HG03045 (cell line): ENCODE data around the gene AKR1A1.
"Not testable (repeated sequence)": the region's sequence is repeated elsewhere in the genome, so short reads cannot be mapped to it uniquely, and the experiment has no call there.

ENCODE experiments used
- ATAC-seq: cut with Tn5 transposase; IDR thresholded peaks from one replicate; pipeline ENCODE4 v1.9.1; 2021; ENCODE audit warnings: mild to moderate bottlenecking, moderate library complexity; ENCODE audit not compliant: unreplicated experiment

AKR1A1 gene

DNA sequence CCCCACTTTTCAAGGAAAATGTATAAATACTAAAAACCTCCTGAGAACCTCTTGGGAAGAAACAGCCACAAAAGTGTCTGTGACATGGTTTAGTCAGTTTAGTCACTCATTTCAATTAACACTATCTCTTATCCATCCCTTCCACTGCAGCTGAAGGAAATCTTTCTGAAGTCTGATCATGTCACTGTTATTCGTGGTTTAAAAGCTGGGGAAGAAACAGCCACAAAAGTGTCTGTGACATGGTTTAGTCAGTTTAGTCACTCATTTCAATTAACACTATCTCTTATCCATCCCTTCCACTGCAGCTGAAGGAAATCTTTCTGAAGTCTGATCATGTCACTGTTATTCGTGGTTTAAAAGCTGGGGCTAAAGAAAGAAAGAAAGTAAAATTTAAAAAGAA is 27.1 kb upstream of the AKR1A1 start:
- ATAC-seq = not testable (repeated sequence)

DNA sequence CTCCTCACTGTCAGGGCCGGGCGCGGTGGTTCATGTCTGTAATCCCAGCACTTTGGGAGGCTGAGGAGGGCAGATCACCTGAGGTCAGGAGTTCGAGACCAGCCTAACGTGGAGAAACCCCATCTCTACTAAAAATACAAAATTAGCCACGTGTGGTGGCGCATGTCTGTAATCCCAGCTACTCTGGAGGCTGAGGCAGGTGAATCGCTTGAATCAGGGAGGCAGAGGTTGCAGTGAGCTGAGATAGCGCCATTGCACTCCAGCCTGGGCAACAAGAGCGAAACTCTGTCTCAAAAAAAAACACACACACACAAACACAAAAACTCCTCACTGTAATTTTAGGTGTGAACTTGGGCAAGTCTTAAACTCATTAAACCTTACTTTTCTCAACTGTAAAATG is 26.7 kb upstream of the AKR1A1 start:
- not testable (repeated sequence) for ATAC-seq

DNA sequence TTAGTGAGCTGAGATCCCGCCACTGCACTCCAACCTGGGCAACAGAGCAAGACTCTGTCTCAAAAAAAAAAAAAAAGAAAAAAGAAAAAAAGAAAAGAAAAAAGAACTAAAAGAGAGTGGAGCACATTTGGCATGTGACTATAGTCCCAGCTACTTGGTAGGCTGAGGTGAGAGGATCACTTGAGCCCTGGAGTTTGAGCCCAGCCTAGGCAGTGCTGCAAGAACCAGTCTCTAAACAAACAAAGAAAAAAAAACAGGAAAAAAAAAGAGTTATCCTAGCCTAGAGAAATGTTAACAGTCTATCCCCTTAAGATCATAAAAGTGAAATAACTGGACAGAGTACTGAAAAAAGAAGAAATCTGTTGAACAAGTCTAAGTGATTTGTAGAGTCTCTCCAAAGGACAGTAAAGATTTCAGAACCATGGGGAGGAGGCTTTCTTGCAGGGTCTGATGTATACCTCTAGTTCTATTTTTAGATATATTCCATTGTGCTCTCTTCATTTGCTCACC is 24.4 kb upstream of the AKR1A1 start:
- ATAC-seq = no peak

DNA sequence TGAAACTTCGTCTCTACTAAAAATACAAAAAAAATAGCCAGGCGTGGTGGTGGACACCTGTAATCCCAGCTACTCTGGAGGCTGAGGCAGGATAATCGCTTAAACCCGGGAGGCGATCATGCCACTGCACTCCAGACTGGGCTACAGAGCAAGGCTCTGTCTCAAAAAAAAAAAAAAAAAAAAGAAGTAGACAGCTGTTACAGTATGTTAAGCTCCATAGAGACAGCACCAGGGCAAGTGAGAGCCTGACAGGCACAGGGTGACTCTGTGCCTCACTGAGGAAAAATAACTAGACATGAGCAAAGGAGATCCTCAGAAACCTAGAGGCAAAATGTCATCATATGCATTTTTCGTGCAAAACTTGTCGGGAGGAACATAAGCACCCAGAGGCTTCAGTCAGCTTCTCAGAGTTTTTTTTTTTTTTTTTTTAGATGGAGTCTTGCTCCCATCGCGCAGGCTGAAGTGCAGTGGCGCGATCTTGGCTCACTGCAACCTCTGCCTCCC is 19.9 kb upstream of the AKR1A1 start:
- ATAC-seq = no peak

DNA sequence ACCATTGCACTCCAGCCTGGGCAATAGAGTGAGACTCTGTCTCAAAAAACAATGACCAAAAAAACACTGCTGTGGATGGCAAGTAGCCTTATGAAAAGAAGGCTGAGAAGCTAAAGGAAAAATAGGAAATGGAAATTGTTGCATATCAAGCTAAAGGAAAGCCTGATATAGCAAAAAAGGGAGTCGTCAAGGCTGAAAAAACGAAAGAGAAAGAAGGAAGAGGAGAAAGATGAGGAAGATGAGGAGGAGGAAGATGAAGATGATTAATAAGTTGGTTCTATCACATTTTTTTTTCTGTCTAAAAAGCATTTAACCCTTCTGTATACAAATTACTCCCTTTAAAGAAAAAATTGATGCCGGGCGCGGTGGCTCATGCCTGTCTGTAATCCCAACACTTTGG is 18.8 kb upstream of the AKR1A1 start:
- ATAC-seq = no peak

DNA sequence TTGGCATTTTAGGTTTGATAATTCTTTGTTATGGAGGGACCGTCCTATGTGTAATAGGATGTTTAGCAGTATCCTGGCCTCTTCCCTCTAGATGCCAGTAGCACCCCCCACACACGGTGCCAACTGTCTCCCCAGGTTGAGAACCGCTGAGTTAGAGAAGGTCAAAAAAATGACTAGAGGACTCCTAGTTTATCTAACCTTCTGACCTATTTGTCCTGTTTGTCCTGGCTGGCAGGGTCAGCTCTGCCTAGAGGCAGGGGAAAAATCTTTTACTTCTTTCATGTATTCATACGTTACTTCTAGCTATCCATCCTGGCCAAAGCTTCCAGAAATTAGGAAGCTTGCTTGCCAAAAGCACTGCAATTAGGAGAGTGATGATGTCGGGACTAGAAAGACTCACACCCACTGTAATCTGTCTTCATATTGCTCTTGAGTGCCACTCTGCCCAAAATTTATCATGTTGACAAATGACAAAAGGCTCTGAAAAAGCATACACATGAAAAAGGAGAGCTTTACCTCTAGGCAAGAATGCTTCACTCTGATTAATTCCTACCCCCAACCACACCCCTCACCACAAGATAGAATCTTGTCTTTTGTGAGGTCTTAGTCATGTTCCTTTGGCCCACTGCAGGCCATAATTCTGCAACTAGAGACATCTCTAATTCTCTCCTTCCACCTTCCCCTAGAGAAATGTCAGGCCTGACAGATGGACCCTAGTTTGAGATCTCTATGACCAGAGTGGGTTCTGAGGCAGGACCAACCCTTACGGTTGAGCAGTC is 14.4 kb upstream of the AKR1A1 start:
- no peak for ATAC-seq

DNA sequence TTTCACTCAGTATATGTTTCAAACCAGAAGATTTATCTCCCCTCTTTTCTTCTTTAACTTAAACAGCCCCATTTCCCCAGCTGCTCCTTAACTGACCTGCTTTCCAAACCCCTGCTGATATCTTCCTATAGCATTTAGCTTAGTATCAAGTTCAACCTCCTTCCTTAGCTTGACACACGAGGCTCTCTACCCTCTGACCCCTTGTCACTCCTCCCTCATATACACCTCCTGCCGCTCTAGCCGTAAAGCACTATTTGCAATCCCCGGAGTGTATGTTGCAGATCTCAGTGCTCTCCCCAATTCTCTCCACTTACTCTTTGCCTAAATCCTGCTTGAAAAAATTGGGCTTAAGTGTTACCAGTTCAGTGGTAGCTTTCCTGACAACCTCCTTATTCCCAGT is 13.7 kb upstream of the AKR1A1 start:
- ATAC-seq = no peak

DNA sequence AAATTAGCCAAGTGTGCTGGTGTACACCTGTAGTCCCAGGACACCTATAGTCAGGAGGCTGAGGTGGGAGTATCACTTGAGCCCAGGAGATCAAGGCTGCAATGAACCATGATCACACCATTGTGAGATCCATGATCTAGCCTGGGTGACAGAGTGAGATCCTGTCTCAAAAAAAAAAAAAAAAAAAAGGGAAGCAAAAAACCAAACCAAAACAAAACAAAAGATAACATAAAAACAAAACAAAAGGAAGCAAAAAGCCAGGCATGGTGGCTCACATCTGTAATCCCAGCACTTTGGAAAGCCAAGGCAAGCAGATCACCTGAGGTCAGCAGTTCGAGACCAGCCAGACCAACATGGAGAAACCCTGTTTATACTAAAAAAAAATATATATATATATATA is 9.4 kb upstream of the AKR1A1 start:
- ATAC-seq = no peak

DNA sequence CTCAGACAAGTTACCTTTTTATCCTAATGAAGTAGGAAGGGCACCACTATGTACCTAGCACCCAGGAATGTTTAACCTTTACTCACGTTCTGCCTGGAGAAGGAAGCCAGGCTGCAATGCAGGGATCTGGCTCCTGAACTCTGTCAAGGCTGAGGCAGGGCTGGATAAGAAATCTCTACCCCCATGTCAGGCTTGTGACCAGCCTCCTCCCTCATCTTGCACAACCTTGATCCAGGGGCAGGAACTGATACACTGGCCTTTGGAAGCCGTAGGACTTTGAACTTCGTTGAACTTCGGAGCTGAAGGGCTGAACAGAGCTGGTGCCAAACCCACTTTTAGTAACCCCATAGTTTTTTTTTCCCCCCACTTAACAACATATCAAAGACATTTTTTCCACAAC is 8.0 kb upstream of the AKR1A1 start:
- no peak for ATAC-seq

DNA sequence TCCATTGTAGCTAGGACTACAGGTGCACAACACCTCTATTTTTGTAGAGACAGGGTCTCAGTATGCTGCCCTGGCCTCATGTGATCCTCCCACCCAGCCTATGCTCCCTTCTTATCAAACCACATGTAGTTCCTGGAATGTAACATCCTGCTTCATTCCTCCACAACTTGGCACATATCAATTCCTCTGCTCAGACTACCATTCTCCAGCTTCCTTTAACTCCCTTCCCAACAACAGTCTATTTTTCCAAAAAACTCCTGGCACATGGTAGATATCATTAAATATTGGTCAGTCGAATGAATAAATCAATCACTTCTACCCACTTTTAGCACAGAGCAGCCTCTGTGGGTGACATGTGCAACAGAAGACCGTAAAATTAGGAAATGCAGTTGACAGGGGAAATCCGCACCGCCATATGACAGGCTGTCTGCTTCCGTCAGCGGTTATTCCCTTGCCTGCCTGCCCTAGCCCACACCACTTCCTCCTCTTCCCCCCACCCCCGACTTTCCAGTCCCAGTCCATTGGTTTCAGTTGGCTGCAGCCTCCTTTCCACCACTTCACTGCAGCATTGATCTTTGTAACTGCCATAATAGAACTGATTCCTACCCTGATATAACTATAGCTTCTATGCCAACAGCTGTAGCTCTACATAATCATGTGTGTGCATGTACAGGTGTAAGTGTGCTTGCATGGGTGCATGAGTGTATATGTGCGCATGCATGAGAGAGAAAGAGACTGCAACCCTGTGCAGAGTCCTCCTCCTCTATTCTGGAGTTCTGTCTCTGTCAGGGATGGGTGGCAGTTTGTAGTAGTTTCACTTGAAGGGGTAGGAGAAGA is 6.8 kb upstream of the AKR1A1 start:
- peak; percentile 65 for ATAC-seq

DNA sequence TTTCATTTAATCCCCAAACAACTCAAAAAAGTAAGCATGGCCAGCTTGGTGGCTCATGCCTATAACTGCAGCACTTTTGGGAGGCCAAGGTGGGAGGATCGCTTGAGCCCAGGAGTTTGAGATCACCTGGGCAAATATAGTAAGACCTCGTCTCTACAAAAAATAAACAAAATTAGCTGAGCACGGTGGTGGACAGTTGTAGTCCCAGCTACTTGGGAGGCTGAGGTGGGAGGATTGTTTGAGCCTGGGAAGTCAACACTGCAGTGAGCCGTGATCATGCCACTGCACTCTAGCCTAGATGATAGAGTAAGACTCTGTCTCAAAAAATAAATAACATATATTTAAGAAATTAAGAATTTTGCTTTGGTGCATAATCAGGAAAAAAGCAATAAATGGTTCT is 6.1 kb upstream of the AKR1A1 start:
- ATAC-seq = no peak

DNA sequence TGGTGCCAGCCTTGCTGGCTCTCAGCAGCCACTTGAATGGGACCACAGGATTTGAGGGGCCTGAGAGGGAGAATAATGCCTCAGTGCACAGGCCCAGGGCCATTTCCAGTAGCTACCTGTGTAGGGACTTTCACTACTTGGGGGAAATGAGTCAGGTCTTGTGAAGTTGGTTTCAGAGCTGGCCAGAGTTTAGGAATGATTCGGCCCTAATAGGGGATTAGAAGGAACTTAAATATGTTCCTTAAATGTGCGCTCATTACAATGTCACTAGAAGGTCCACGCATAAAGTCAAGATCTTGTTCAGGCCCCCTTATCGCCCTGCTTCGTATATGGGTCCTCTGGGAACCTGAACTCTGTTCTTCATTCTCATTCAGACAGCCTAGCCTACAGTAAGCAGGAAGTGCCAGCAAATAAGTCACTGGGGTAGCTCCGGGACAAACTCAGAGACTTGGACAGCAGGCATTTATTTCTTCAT is 5.6 kb upstream of the AKR1A1 start:
- peak; percentile 62 for ATAC-seq

DNA sequence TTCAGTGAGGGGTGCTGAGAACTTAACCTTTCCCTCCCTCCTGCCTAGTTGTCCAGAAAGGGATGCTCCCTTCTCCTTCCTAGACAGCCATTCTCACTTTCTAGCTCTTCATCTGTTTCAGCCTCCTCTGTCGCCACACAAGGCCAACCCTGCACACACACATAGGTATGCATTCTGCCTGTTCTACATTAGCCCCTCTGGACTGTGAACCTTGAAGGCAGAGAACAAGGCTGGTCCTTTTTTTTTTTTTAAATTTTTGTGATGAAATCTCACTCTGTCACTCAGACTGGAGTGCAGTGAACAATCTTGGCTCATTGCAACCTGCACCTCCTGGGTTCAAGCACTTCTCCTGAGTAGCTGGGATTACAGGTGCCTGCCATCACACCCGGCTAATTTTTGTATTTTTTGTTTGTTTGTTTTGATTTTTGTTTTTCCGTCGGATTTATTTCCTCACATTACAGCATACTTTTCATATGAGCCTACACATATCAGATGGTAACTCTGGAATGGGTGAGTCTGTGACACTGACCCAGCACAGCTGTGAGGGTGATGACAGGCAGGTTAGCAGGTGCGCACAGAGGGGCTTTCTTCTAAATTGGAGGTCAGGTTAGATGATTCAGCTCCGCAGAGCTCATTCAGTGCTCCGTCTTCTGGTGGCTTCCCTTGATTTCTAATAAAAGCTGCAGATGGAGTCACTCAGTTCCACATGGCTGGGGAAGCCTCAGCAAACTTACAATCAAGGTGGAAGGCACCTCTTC is 4.9 kb upstream of the AKR1A1 start:
- no peak for ATAC-seq

DNA sequence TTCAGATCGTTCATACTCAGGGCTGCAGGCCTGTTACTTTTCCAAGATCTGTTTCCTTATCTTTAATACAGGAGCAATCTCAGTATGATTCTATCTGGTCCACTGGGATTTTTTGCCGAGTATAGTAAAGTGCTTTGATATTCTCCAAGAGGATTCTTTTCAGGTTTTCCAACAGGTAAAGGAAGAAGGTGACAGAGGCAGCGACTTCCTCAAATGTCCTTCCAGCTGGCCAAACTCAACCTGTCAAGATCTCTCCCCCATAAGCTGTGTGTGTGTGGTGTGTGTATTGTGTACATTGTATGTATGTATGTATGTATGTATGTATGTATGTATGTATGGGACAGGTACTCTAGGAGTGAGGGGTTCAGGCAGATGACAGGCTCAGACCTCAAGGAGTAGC is 1.1 kb downstream of the AKR1A1 start:
- ATAC-seq = no peak

DNA sequence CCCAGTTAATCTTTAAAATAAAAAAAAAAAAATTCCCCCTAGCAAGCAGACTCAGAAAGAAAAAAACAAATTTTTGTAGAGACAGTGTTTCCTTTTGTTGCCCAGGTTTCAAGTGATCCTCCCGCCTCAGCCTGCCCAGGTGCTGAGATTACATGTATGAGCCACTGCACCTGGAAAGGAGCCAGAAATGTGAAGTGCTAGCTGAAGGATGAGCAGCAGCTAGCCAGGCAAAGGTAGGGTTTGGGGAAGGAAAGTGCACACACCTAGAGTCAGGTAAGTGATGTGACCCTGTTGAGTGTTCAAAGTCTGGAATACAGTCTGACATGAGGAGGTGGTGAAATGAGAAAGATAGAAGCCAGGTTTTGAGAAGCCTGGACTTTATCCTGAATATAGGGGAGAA is 1.7 kb downstream of the AKR1A1 start:
- ATAC-seq = no peak

DNA sequence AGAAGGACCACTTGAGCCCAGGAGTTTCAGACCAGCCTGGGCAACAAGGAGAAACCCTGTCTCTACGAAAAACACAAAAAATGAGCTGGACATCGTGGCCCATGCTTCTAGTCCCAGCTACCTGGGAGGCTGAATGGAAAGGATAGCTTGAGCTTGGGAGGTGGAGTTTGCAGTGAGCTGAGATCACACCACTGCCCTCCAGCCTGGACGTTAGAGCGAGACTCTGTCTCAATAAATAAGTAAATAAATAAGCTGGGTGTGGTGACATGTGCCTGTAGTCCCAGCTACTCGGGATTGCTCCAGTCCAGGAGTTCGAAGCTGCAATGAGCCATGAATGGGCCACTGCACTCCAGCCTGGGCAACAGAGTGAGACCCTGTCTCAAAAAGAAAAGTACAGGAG is 3.6 kb downstream of the AKR1A1 start:
- no peak for ATAC-seq

DNA sequence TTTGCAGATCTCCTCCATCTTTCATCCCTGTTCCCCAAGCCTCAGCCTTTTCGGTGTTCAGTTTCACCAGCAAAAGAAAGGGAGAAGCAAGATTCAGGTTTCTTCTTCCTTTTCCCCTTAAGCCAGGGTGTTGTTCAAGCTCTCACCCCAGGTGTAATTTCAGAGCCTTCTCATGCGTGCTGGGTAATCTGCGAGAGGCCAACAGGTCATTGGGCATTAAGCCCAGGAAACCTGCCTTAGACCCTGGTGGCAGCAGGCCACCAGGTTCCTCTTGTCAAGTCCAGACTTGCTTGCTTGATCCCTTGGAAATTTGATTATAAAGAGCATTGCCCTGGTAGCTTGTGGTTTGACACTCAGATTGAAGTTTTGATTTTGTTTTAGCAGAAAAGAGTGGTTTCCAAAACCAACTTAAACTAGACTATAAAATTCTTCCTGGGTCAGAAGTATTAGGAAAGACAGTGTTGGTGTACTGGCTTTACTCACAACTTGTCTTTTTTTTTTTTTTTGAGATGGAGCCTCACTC is 6.9 kb downstream of the AKR1A1 start:
- ATAC-seq = no peak

DNA sequence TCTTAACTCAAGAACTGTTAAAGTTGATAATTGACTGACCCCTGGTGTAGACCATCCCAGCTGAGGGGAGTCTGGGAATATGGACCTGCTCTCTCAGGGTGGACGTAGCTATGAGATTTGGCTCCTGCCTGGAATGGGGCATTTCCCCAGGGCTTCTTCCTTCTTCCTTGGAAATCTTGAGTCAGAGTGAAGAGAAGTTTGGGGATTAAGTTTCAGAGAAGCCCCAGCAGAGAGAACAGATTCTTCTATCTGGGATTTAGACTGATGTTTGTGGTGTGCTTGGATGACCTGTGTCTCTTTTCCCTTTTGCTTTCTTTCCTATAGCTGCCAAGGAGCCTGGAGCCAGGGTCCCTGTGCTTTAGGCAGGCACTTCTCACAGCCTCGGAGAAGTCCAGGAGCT is 13.2 kb downstream of the AKR1A1 start:
- ATAC-seq = no peak

DNA sequence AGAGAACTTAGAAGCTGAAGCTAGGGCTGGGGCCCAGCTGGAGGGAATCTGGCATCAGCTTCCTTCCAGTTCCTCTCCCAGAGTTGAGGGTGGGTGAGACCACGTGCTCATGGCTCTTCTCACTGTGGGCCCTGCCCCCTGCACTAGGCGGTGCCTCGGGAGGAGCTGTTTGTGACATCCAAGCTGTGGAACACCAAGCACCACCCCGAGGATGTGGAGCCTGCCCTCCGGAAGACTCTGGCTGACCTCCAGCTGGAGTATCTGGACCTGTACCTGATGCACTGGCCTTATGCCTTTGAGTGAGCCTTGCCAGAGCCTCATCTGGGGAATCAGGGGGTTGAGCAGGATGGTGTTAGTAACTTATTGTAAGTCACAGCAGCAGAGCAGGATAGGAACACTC is 16.1 kb downstream of the AKR1A1 start:
- no peak for ATAC-seq

DNA sequence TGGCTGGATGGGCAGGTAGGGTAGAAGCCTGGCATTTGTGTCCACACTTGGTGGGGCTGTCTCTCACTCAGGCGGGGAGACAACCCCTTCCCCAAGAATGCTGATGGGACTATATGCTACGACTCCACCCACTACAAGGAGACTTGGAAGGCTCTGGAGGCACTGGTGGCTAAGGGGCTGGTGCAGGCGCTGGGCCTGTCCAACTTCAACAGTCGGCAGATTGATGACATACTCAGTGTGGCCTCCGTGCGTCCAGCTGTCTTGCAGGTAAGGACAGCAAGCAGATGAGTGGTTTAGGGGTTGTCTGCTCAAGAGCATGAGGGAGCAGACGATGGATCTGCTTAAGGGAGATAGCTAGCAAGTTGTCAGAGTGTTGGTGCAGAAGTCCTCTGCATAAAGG is 17.3 kb downstream of the AKR1A1 start:
- no peak for ATAC-seq

DNA sequence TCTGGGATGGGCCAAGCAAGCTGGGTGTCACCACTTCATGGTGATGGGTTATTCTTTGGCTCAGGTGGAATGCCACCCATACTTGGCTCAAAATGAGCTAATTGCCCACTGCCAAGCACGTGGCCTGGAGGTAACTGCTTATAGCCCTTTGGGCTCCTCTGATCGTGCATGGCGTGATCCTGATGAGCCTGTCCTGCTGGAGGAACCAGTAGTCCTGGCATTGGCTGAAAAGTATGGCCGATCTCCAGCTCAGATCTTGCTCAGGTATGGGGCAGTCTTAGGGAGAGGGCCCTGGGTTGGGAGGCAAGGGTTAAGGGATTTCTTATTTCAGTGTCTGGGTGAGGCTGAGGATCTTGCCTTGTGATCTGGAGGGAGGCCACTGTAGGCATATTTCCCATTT is 17.8 kb downstream of the AKR1A1 start:
- ATAC-seq = no peak
